ENCODE results near the gene WDR90.

DNA sequence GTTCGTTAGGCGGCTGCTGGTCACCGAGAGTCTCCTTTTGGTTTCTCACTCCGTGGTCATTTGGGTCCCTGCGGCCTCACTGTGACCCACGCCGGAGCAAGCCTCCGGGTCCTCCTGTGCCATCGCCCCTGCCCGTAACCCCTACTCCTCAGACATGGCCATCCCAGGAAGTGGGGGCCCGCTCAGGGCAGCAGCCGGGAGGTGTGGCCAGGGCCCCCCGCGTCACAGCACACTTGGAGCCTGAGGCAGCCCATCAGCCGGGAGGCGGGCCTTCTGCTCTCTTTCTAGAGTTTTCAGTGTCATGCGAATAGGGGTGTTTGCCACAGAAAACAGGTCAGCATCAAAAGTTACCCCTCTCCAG, 26.3 kb upstream of the WDR90 start:
- no peak for TF ChIP-seq POLR2A (IDR thresholded peaks at IDR 0.05; ENCODE audit: extremely low read depth, insufficient read length)
- no peak for TF ChIP-seq MAX (IDR thresholded peaks at IDR 0.05; ENCODE audit: low read depth, low read length)
- TF ChIP-seq CTCF (IDR thresholded peaks at IDR 0.05; ENCODE audit: low read depth, low read length) = no peak

Data from NB4 (cell line).